Omental fat pad (tissue), 4 donors: Measurements from ENCODE around the gene PAN2. TPM values are rescaled to one million over a fixed set of nuclear protein-coding genes. Genes with fewer than 3 reads are reported as not detected.
"Not testable (repeated sequence)": the region's sequence is repeated elsewhere in the genome, so short reads cannot be mapped to it uniquely, and the experiment has no call there.

ENCODE experiments used
- ATAC-seq: fragments of 150-250 bp; one replicate; pipeline ENCODE4 v1.9.1; 2016; ENCODE audit warnings: mild to moderate bottlenecking, moderate library complexity; ENCODE audit not compliant: low FRiP score
- DNase-seq: peaks from one replicate; pipeline ENCODE4 v3.0.0-alpha.2; 2019; ENCODE audit warnings: low spot score
- total RNA-seq, 4 donors: library from RNA; depleted of rRNA; stranded (reverse); fragments of >200 nt; gene quantifications; one replicate each; pipeline ENCODE4 v1.1.0, GENCODE V29; 2016
- TF ChIP-seq, protein P1 (sequence below), 3 donors: fragments of 450-650 bp; IDR thresholded peaks; one replicate each; pipeline ENCODE4 v1.5.1; 2016 to 2017; ENCODE audit warnings: antibody characterized with exemption in 3 of 3, mild to moderate bottlenecking in 3 of 3, moderate library complexity in 2 of 3

The PAN2 gene
- total RNA-seq, 4 donors from 2014 or later: 17.3 to 57.8 (median 40.7) TPM

DNA sequence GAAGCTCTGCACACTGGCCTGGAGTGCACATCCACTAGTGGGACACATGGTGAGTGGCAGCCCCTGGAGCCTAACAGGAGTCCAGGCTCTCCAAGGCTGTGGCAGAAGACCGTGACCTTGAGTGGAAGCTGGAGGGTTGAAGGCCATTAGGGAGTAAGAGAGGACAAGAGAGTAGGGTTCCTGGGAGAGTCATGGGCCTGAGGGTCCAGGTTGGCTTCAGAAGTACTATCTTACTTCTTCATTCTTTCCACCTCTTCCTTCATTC is 5.3 kb upstream of the PAN2 start:
- TF ChIP-seq, protein P1, sequence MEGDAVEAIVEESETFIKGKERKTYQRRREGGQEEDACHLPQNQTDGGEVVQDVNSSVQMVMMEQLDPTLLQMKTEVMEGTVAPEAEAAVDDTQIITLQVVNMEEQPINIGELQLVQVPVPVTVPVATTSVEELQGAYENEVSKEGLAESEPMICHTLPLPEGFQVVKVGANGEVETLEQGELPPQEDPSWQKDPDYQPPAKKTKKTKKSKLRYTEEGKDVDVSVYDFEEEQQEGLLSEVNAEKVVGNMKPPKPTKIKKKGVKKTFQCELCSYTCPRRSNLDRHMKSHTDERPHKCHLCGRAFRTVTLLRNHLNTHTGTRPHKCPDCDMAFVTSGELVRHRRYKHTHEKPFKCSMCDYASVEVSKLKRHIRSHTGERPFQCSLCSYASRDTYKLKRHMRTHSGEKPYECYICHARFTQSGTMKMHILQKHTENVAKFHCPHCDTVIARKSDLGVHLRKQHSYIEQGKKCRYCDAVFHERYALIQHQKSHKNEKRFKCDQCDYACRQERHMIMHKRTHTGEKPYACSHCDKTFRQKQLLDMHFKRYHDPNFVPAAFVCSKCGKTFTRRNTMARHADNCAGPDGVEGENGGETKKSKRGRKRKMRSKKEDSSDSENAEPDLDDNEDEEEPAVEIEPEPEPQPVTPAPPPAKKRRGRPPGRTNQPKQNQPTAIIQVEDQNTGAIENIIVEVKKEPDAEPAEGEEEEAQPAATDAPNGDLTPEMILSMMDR (IDR thresholded peaks at IDR 0.05): no peak
- no peak for ATAC-seq
- no peak for DNase-seq

DNA sequence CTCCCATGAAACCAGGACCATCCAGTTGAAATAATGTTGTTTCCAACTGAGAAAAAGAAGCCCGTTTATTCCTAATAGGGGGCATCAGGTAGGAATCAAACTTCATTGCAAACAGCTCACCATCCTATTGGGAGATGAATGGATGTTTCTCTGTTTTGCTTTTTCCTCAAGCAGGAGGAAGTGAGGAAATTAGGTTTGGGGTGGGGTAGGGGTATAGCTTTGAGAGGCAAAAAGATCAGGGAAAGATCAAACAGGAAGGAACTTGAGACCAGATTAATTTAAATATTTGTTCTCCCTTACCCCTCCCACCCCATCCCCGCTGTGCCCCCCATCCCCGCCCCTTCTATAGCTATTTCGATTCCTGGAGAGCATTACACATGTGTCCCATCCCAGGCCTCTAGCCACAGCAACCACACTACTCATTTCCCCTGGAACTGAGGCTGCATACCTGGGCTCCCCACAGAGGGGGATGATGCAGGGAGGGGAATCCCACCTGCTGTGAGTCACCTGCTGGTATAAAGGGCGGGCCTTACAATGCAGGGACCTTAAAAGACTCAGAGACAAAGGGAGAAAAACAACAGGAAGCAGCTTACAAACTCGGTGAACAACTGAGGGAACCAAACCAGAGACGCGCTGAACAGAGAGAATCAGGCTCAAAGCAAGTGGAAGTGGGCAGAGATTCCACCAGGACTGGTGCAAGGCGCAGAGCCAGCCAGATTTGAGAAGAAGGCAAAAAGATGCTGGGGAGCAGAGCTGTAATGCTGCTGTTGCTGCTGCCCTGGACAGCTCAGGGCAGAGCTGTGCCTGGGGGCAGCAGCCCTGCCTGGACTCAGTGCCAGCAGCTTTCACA is 4.7 kb upstream of the PAN2 start, which contains the start of gene IL23A:
Gene IL23A (plus strand): TSS at position 577 of the 850 bp plus-strand sequence. CDS start 161 bp downstream, at position 738.
- TF ChIP-seq, protein P1 (IDR thresholded peaks at IDR 0.05): no peak
- ATAC-seq (no peak), DNase-seq (no peak)

DNA sequence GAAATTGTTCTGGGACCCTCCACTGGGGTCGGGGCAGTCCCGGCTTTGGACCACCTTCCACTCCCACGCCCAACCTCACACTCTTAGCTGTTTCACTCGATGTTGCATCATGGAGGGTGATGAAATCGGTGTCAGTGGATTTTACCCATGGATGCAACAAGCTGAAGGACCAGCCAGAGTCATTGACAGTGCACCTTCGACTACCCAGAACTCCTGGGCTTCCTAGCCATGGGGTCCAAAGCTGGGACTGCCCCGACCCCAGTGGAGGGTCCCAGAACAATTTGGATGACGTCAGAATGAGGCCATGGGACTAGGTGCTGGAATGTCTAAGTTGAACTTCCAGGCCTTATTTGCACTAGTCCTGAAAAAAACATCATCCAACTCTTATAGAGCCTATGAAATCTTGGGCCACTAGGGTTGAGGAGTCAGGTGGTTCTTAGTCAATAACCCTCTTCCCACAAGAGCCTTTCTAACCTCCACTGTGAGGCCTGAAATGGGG is 4.0 kb upstream of the PAN2 start:
- DNase-seq (no peak), ATAC-seq (no peak)
- TF ChIP-seq, protein P1 (IDR thresholded peaks at IDR 0.05): no peak

DNA sequence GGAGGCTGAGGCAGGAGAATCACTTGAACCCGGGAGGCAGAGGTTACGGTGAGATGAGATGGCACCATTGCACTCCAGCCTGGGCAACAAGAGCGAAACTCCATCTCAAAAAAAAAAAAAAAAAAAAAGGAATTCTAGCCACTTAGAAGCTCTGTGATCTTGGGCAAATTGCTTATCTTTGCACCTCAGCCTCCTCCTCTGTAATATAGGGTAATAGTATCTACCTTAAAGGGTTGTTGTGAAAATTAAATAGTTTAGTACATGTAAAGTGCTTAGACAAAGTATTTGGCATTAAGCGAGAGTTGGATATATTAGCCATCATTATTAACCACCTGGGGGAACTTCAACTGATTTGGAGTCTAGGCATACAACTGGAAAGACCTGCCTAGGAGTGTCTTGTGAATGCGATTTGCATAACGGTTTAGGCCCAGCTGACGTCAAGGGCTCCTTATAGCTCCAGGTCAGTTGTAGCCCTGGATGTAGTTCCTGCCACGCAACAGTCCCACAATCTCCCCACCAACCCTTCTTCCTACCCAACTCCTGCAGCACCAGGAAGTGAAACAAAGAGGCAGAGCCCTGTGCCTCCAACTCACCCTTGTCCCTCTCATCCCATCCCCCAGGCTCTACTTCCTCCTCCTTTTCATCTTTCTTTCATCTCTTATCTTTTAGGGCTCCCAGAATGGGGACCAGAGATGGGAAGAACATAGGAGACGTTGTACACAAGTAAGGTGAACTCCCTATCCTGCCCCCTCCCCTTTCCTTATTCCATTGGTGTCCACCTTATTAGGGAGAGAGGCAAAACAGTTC is 2.8 kb upstream of the PAN2 start:
- DNase-seq: no peak
- ATAC-seq: no peak
- TF ChIP-seq, protein P1 (IDR thresholded peaks at IDR 0.05): no peak

DNA sequence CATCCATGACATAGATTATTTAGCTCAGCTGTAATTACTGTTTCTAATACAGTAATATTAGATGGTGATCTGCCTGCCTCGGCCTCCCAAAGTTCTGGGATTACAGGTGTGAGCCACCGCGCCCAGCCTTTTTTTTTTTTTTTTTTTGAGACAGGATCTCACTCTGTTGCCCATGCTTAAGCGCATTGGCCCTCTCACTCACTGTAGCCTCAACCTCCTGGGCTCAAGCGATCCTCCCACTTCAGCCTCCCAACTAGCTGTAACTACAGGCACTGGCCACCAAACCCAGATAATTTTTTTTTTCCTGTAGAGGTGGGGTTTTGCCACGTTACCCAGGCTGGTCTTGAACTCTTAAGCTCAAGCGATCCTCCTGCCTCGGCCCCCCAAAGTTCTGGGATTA is 1.7 kb upstream of the PAN2 start:
- ATAC-seq, DNase-seq: not testable (repeated sequence)

DNA sequence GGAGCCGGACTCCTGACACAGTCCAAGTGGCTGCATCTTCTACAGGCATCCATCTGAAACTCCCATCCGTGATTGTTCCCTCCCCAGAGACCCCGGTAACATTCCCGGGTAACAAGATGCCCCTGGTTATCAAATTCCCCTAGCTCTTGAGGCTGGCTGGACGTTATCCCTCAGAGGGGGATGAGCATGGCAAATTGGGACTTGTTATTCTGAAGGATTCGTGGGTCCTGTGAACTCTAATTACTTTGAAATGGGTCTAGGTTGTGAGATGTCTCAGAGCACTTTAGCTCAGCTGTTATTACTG is 642 bp upstream of the PAN2 start:
- TF ChIP-seq, protein P1 (IDR thresholded peaks at IDR 0.05): no peak
- no peak for ATAC-seq
- DNase-seq: no peak

DNA sequence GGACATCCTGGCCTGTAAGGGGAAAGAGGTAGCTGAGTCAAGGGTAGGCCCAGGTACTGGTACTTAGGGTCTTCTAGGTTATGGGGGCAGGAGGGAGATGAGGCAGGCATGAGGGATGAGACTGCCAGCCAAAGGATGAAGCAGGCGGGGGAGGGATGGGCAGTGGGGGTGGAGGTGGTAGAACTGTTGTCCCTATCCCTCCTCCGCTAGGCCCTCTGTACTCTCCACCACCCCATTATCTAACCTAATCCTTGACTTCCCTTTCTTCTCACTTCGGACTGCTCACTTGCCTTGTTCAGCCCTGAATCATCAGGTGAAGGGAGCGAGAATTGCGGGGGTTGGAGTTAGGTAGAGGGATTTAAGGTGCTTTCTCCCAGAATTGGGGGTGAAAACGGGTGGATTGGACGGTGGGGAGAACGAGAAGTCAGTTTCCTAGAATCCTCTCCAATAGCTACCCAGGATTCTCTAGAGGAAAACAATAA is 562 bp downstream of the PAN2 start:
- ATAC-seq (no peak), DNase-seq (no peak)
- TF ChIP-seq, protein P1 (IDR thresholded peaks at IDR 0.05): no peak
